ENCODE results near the gene ADAMTS17.

The ADAMTS17 gene

GRCh38 chr15:100198442-100198841 is 143.3 kb downstream of the ADAMTS17 start:
- no peak for DNase-seq

- DNase-seq = no peak
These were observed 145.3 kb downstream of the ADAMTS17 start for GRCh38 chr15:100196326-100197058.

GRCh38 chr15:100194996-100195395 is 146.8 kb downstream of the ADAMTS17 start:
- no peak for DNase-seq

GRCh38 chr15:100193277-100193860 is 148.4 kb downstream of the ADAMTS17 start:
- DNase-seq = no peak

- no peak for DNase-seq
These were observed 149.4 kb downstream of the ADAMTS17 start for GRCh38 chr15:100192097-100193080.

- no peak for DNase-seq
These were observed 150.6 kb downstream of the ADAMTS17 start for GRCh38 chr15:100191161-100191560.

GRCh38 chr15:100190675-100191074 is 151.1 kb downstream of the ADAMTS17 start:
- DNase-seq = no peak

- no peak for DNase-seq
These were observed 151.9 kb downstream of the ADAMTS17 start for GRCh38 chr15:100189849-100190248.

- DNase-seq = no peak
These were observed 152.5 kb downstream of the ADAMTS17 start for GRCh38 chr15:100189319-100189718.

- DNase-seq = no peak
These were observed 154.1 kb downstream of the ADAMTS17 start for GRCh38 chr15:100187677-100188076.

- no peak for DNase-seq
These were observed 154.8 kb downstream of the ADAMTS17 start for GRCh38 chr15:100186960-100187359.

- no peak for DNase-seq
These were observed 155.4 kb downstream of the ADAMTS17 start for GRCh38 chr15:100186366-100186765.

GRCh38 chr15:100183921-100184495 is 157.8 kb downstream of the ADAMTS17 start:
- no peak for DNase-seq

GRCh38 chr15:100180921-100181320 is 160.9 kb downstream of the ADAMTS17 start:
- no peak for DNase-seq

- DNase-seq = no peak
These were observed 166.2 kb downstream of the ADAMTS17 start for GRCh38 chr15:100175406-100176114.

- DNase-seq = no peak
These were observed 166.9 kb downstream of the ADAMTS17 start for GRCh38 chr15:100174904-100175275.

GRCh38 chr15:100174159-100174903 is 167.4 kb downstream of the ADAMTS17 start:
- DNase-seq = no peak

- DNase-seq = no peak
These were observed 169.3 kb downstream of the ADAMTS17 start for GRCh38 chr15:100172356-100173024.

- DNase-seq = no peak
These were observed 170.4 kb downstream of the ADAMTS17 start for GRCh38 chr15:100171411-100171810.

GRCh38 chr15:100170291-100171210 is 171.2 kb downstream of the ADAMTS17 start:
- DNase-seq = no peak
